Stimulated activated CD8-positive, alpha-beta memory T cell treated with anti-CD3 and anti-CD28 coated beads, Interleukin-7, amount 100 ng/mL, for 24 hours (primary cell): ENCODE measurements around the gene ZBTB4.

Experiments used
- DNase-seq: peaks from one replicate; pipeline ENCODE4 v3.0.0-alpha.2; 2020; ENCODE audit warnings: low read depth

The ZBTB4 gene

DNA sequence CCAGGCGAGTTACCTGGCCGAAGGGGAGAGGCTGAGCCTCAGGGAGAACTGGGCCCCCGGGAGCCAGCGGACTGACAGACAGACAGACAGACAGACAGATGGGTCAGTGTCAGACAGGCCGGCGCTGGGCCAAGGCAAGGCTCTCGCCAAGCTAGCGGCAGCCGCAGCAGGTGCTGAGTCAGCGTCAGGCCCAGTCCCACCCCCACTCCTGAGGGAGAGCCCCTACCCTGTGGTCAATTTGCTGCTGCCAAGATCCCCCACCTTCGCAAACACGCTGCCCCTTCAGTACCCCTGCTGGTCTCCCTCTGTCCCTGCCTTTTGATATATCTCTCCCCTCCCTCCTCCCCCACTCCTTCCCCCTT is 38.6 kb downstream of the ZBTB4 start:
- no peak for DNase-seq

DNA sequence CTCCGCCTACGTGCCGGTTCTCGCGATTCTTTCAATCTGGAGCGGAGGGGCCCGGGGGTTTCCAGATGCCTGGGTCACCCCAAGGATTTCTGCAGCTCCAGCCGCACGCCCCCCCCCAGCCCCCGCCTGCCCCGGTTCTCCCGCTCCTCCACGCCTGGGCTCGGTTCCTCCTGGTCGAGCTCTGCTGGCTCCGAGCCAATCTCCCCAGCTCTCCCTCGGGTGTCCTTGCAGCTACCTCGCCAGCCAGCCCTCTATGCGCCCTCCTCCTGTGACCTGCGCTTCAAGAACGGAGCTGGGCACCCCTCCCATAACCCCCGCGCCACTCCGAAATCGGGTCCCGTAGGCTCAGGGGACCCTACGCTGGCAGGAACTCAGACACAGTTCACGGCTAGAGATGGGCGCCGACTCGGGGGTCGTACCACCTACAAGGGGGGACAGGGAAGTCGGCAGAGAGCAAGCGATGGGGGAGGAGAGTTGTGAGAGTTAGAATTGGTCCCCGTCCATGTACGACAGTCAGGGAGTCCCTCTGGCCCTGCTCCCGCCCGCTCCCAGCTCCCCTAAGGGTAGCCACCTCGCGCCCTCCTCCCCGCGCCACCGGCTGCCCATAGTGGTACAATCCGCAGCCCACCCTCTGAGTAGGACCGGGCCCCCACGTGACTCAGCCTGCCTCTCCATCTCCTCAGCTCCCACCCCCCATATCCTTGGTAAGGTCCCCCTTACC is 39.2 kb downstream of the ZBTB4 start:
- no peak for DNase-seq

DNA sequence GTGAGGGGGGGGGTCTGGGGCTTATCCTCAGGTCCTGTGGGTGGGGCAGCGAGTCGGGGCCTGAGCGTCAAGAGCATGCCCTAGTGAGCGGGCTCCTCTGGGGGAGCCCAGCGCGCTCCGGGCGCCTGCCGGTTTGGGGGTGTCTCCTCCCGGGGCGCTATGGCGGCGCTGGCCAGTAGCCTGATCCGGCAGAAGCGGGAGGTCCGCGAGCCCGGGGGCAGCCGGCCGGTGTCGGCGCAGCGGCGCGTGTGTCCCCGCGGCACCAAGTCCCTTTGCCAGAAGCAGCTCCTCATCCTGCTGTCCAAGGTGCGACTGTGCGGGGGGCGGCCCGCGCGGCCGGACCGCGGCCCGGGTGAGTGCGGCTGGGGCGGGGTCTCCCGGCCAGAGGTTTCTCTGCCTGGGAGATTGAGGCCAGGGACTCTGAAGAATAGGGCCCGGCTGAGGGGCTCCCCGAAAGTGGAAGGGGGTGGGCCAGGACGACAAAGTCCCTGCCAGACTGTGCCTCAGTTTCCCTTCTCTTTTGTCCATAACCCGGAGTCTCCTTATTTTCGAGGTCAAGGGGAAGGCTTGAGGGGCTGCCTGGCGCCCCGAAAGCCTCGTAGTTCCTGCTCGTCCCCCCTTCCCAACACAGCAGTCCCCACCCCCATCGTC is 39.8 kb downstream of the ZBTB4 start, which contains the start of gene FGF11:
Gene FGF11 (plus strand): TSS at position 51 of the 651 bp plus-strand sequence. CDS start 109 bp downstream, at position 160.
- DNase-seq = no peak

DNA sequence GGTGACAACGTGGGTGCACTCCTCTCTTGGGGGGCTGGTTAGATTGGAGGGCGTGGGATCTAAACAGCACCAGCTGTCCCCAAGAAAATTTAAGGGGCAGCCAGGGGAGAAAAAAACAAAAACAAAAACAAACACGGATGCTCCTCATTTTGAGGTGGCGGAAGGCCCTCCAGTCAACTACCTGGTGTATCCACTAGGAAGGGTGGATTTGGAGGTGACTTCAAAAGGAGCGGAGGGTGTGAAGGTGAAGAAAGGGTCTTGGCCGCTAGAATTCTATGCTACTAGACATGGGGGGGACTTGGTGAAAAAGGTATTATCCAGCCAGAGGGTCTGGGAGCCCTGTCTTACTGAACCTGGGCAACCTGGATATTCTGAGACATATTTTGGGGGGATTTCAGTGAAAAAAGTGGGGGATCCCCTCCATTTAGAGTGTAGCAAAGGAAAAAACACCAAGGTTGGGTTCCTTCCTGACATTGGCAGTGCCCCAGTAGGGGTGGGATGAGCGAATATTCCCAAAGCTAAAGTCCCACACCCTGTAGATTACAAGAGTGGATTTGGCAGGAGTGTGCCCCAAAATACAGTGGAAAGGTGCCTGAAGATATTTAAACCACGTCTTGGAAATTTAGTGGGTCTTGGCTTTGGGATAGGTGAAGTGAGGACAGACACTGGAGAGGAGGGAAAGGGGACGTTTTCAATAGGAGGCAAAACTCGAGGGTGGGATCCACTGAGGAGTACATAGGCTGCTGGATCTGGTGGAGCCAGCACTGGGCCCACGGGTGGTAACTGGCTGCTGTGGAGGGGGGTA is 40.6 kb downstream of the ZBTB4 start:
- no peak for DNase-seq

DNA sequence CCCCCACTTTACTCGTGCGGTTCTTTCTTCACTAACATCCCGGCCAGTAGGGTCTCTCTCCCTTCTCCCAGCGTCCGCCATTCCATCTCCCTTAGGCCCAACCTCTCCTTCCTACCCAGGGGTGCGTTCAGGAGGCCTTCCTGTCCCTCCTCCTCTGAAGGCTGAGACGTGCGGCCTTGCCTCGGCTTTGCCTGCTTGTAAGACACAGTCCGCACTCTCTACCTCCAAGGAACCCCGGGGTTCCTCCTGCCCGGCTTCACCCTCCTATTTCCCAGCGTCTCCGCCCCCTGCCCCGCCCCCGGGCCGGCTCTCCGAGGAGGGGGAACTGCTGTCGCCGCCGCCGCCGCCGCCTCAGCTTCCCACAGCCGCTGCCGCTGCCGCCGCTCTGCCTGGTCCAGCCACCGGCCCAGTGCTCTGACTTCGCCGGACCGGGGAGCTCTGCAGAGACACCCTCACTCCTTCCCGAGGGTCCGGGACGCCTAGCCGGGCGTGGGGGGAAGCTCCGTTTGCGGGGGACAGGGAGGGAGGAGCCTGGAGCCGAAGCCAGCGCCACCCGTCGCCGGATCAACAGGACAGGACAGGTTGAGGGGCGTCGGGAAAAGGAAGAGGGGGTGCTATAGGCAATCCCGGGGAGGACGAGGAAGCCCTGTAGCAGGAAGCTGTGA is 41.3 kb downstream of the ZBTB4 start:
- no peak for DNase-seq

DNA sequence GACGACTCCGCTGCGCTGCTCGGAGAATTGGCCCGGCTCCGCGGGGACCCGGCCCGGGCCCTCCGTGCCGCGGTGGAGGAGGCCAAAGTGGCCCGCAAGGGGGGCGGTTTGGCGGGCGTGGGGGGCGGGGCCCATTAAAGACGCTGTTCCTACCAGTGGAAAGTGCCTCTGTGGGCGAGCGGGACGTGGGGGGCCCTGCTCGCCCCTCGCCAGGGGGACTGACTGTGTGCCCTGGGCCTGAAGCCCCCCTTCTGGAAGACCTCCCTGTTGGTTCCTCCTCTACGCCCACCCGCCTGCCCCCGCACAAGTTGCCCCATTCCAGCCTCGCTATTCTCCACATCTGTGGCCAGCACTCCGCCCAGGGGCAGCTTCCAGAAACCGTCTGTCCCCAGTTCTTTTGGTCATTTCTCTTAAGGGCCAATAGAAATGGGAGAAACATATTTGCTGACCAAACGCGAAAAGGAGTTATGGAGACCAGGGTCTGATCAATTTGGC is 42.0 kb downstream of the ZBTB4 start:
- DNase-seq = no peak

DNA sequence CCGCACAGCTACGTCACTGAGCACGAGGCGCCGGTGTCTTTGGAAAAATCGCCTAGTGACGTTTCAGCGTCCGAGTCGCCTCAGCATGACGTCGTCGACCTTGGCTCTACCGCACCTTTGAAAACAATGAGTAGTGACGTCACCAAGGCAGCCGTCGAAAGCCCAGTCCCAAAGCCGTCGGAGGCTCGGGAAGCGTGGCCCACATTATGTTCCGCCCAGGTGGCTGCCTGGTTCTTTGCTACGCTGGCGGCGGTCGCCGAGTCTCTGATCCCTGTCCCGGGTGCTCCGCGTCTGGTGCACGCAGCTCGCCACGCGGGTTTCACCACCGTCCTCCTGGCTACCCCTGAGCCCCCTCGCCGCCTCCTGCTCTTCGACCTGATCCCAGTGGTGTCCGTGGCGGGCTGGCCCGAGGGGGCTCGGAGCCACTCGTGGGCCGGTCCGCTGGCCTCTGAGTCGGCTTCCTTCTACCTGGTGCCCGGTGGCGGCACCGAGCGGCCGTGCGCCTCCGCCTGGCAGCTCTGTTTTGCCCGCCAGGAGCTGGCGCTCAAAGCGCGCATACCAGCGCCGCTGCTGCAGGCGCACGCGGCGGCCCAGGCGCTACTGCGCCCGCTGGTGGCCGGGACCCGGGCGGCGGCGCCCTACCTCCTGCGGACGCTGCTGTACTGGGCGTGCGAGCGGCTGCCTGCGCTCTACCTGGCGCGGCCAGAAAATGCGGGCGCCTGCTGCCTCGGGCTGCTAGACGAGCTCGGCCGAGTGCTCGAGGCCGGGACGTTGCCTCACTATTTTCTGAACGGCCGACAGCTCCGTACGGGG is 42.7 kb downstream of the ZBTB4 start:
- peak; percentile 31 for DNase-seq

DNA sequence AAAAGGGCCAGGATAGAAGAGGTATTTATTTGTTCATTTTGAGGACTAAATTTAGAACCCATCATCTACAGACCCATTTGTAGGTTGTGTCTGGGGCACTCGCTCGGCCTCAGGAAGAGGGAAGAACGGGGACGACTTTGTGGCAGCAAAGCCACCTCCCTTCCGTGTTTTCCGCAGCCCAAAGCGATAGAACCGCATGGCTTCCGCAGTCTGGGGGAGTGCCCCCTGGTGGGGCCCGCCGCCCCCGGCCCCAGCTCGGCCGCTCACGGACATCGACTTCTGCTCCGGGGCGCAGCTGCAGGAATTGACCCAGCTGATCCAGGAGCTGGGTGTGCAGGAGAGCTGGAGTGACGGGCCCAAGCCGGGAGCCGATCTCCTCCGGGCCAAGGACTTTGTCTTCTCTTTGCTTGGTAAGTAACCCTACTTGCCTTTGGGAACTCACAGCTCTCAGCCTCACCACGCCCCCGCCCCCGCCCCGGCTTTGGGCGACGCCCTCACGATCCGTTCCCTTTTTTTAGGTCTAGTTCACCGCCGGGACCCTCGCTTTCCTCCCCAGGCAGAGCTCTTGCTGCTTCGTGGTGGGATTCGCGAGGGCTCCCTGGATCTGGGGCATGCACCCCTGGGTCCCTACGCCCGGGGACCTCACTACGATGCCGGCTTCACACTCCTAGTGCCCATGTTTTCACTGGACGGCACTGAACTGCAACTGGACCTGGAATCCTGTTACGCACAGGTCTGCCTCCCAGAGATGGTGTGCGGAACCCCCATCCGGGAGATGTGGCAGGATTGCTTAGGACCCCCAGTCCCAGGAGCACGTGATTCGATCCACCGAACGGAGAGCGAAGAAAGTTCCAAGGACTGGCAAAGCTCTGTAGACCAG is 43.5 kb downstream of the ZBTB4 start:
- no peak for DNase-seq

DNA sequence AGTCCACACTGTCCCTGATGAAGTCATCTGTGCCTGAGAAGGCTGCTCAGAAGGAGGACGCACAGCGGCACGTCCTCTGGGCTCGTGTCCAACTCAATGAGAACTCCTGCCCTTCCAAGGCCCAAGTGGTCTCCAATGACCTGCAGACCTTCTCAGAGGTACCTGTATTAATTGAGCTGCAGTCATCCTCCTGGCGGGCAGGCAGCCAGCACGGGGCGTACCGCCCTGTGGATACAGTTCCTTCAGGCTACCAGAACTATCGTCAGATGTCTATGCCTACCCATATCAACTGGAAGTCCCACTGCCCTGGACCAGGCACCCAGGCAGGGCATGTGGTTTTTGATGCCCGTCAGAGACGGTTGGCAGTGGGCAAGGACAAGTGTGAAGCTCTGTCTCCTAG is 47.1 kb downstream of the ZBTB4 start:
- DNase-seq = no peak

DNA sequence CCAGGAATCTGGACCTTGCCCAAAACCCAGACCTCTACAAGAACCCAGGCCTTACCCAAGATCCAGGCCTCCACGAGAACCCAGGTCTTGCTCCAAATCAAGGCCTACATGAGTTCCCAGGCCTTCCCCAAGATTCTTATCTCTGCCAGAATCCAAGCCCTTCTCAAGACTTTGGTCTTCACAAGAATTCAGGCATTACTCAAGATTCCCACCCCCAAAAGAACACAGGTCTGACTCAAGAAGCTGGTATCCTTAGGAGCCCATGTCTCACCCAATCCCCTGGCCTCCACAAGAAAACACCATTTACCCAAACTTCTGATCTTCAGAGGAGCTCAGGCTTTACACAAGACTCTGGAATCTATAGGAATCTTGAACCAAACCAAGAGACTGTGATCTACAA is 48.2 kb downstream of the ZBTB4 start:
- no peak for DNase-seq

DNA sequence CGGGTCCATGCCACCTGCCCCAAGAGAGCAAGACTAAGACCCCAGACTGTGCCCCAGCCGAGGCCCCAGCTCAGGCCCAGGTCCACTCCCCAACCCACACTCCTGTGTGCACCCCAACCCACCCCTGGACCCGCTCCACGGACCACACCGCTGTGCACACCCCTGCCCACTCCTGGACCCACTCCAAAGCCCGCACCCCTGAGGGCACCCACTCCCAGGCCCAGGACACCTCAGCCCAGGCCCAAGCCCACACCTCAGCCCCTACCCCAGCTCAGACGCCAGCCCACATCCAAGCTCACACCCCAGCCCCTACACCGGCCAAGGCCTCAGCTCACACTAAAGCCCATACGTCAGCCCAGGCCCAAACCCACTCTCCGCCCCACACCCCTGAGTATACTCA is 49.7 kb downstream of the ZBTB4 start:
- DNase-seq = no peak

DNA sequence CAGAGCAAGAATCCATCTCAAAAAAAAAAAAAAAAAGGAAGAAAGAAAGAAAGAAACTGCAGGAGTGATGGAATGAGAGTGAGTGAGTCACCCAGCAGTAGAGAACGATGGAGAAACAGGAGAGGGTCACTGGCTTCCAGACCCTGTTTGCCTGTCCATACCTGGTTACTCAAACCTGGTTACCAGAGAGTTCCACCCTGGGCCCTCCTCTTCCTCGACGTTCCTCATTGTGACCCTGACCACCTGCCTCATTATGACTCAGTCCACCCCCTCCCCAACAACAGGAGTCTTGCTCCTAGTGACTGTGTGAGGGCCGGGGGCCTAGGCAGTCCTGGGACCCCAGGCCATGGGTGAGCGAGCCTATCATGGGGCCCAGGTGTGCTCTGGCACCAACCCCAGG is 50.9 kb downstream of the ZBTB4 start, which contains the start of gene SPEM3:
Gene SPEM3 (plus strand): TSS at position 301 of the 400 bp plus-strand sequence. CDS start 46 bp downstream, at position 347.
- no peak for DNase-seq

DNA sequence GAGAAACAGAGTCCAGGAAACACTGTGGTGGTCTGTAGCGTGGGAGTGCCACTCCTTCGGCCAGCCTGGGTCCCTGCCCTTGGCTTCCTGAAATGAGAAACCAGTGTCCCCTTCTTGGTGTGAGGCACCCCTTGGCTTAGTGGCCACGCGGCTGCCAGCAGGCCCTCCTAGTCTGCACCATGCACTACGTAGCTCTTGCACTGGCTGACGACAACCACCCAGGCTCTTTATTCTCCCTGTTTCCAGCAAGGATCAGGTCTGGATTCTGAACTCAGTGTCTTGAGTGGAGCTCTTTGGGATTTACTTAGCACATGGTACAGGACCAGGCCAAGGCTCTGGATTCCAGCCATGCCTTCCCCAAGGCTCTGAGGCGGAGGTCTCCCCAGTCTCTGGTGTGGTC is 51.9 kb downstream of the ZBTB4 start:
- no peak for DNase-seq

DNA sequence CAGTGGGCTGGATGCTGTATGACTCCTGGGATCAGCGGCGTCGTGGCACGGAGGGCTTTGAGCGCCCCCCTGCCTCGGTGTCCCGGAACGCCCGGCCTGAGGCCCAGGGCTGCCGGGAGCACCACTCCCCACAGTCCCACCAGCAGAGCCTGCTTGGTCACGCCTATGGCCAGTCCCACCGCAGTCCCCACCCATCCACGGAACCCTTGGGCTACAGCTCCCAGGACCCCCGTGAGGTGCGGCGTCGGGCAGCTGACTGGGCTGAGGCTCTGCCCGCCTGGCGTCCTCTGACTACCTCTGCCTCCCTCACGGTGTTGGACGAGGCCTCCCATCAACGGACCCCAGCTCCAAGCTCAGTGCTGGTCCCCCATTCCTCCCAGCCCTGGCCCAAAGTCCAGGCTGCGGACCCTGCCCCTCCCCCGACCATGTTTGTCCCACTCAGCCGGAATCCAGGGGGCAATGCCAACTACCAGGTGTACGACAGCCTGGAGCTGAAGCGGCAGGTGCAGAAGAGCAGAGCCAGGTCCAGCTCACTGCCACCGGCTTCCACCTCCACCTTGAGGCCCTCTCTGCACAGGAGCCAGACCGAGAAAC is 52.4 kb downstream of the ZBTB4 start:
- no peak for DNase-seq

DNA sequence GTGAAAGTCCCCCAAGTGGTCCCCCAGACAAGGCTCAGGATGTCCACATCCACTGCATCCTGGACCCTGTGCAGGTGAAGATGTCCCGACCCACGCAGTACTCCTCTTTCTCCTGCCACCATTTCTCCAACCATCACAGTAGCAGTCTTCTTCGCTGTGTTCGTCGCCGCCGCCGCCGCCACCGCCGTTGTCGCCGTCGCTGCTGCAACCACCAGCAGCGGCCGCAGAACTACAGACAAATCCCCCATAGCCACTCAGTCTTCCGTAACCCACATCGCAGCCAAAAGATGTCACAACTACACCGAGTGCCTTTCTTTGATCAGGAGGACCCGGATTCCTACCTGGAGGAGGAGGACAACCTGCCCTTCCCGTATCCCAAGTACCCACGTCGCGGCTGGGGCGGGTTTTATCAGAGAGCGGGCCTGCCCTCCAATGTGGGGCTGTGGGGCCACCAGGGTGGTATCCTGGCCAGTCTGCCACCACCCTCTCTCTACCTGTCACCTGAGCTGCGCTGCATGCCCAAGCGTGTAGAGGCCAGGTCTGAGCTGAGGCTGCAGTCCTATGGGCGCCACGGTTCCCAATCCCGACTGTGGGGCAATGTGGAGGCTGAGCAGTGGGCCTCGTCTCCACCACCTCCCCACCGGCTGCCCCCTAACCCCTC is 53.1 kb downstream of the ZBTB4 start:
- DNase-seq = no peak

DNA sequence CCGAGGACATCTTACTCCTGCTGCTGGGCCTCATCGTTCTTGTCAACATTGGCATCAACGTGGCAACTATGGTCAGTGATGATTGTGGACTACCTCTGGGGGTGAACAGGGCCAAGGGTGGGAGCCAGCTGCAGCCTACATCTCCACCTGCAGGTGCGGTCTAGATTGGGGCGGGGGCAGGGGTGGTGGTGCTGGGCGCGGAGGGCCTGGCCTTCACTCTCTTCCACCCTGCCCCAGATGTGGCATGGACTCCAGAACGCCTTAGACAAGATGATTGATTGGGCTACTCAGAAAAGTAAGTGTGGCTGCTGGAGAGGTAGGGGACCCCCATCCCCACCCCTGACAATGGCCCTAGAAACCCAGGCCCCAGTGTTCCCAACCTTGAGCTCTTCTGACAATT is 53.7 kb downstream of the ZBTB4 start:
- DNase-seq = no peak

DNA sequence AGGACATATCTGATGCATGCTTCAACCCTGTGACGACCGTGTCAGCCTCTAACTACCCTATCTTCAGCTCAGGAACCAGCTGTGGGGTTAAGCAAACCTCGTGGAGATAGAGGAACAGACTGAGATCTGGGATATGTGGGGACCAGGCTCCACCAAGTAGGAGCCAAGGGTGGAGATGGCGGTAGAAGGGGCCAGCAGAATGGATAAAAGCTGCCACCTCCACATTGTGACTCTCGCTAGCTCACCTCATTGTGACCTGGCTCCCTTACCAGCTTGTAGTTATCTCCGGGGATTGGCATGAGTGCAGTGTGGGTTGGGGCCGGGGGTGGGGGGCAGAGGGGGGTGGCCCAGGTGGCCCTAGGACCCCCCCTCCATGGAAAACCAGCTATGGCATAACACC is 54.1 kb downstream of the ZBTB4 start, which contains the start of gene SPEM2:
Gene SPEM2 (plus strand): TSS at position 301 of the 400 bp plus-strand sequence. CDS start 73 bp downstream, at position 374.
- no peak for DNase-seq

DNA sequence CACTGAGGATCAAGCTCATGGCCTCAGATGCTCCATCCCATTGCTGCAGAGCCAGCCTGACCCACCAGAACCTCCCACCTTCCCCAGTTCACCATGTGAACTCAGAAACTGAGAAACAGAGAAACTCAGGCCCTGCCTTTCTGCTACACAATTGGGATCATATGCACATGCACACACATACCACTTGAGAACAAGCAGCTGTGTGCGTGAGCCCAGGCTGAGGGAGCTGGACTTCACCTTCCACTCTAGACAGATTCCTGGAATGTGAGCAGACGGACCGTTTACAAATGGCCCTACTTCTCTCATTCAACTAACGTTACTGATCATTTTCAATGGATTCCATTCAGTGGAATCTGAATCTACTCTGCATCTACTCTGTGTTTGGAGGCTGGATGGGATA is 55.8 kb downstream of the ZBTB4 start:
- no peak for DNase-seq

DNA sequence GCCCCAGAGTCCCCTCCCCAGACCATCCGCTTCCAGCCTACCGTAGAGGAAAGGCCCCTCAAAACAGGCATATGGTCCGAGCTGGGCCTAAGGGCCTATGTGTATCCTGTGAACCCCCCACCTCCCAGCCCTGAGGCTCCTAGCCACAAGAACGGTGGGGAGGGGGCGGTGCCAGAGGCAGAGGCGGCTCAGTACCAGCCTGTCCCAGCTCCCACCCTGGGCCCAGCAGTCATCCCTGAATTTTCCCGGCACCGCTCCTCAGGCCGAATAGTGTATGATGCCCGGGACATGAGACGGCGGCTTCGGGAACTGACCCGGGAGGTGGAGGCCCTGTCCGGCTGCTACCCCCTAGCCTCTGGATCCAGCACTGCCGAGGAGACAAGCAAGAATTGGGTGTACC is 58.2 kb downstream of the ZBTB4 start:
- no peak for DNase-seq
